Gastroesophageal sphincter (tissue), 3 donors: ENCODE results near the gene SDF2L1.

ENCODE experiments used
- EP300 ChIP-seq: sonication (generic); formaldehyde crosslinking; IDR thresholded peaks from one replicate; pipeline ENCODE4 v1.6.1; 2017; ENCODE audit warnings: antibody characterized with exemption, mild to moderate bottlenecking
- POLR2A ChIP-seq, 2 donors: fragments of 450-650 bp; IDR thresholded peaks; one replicate each; pipeline ENCODE4 v1.6.1; 2017; ENCODE audit warnings: antibody characterized with exemption in 2 of 2, mild to moderate bottlenecking in 2 of 2, moderate library complexity in 1 of 2
- POLR2AphosphoS5 ChIP-seq: sonication (generic); formaldehyde crosslinking; IDR thresholded peaks from one replicate; pipeline ENCODE4 v1.6.1; 2017; ENCODE audit warnings: antibody characterized with exemption
- TF ChIP-seq, protein P1 (sequence below), 4 experiments: fragments of 200-600 bp in 2 of 4; fragments of 450-650 bp in 2 of 4; sonication (generic) in 1 of 4; IDR thresholded peaks; one replicate each; pipeline ENCODE4 v1.5.1; 2017 to 2019; ENCODE audit warnings: antibody characterized with exemption in 4 of 4, mild to moderate bottlenecking in 2 of 4, moderate library complexity in 2 of 4

DNA sequence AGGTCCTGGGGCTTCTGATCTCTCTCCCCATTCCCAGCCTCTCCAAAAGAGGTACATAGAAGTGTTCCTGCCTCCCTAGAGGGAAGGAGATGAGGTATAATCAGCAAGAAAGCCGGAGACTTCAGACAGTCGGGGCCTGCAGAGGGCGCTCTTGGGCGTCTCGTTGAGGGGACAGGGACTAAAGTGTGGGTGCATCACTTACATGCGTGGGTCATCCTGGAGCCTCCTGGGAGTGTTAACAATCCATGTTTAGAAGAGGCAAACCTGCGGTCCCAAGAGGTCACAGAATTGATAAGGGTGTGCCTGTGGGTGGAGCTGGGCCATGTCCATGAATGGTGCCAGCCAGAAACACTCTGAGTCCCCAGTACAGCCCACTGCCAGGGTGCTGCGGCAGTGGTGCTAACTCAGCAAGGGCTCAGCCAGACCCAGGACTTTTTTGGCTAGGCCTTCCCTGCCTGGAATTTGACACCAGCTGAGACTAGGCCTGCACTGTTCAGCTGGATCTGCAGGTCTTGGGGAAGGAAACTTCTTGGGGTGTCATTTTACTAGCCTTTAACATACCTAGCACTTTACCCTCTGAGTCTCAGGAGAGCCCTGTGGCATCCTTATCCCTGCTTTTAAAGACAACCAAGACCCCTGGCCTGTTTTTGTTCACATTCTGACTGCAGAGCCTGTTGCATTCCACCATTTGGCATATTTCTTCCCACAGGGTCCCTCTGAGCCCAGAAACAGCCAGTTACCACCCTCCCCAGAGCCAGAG lies 17.8 kb upstream of the SDF2L1 start:
- TF ChIP-seq POLR2AphosphoS5 (no peak), POLR2A (IDR thresholded peaks at IDR 0.05) (no peak), EP300 (no peak)
- TF ChIP-seq, protein P1, sequence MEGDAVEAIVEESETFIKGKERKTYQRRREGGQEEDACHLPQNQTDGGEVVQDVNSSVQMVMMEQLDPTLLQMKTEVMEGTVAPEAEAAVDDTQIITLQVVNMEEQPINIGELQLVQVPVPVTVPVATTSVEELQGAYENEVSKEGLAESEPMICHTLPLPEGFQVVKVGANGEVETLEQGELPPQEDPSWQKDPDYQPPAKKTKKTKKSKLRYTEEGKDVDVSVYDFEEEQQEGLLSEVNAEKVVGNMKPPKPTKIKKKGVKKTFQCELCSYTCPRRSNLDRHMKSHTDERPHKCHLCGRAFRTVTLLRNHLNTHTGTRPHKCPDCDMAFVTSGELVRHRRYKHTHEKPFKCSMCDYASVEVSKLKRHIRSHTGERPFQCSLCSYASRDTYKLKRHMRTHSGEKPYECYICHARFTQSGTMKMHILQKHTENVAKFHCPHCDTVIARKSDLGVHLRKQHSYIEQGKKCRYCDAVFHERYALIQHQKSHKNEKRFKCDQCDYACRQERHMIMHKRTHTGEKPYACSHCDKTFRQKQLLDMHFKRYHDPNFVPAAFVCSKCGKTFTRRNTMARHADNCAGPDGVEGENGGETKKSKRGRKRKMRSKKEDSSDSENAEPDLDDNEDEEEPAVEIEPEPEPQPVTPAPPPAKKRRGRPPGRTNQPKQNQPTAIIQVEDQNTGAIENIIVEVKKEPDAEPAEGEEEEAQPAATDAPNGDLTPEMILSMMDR (IDR thresholded peaks at IDR 0.05): peak in 1 of 4 experiments; percentile 30
